Stimulated activated effector memory CD8-positive, alpha-beta T cell treated with anti-CD3 and anti-CD28 coated beads, Interleukin-12 subunit alpha, Interleukin-12 subunit beta, amount 100 ng/mL, for 72 hours (primary cell): ENCODE data around the gene NCLN.
"Not testable (repeated sequence)": the region's sequence is repeated elsewhere in the genome, so short reads cannot be mapped to it uniquely, and the experiment has no call there.

Experiments
- ATAC-seq: fragments of 150-1000 bp; cut with Tn5 transposase; 2 replicates; pipeline ENCODE4 v1.10.0; 2021
- DNase-seq, 2 donors: peaks; one replicate each; pipeline ENCODE4 v3.0.0; 2021 to 2022; ENCODE audit warnings: low spot score in 2 of 2
- H3K27ac Mint-ChIP-seq: one replicate; pipeline ENCODE4 v1.8.0; 2022; ENCODE audit warnings: mild to moderate bottlenecking, mixed read lengths
- H3K36me3 Mint-ChIP-seq: one replicate; pipeline ENCODE4 v1.8.0; 2022; ENCODE audit warnings: mild to moderate bottlenecking, mixed read lengths
- H3K4me1 Mint-ChIP-seq: one replicate; pipeline ENCODE4 v1.8.0; 2022; ENCODE audit warnings: mixed read lengths
- H3K4me3 Mint-ChIP-seq: one replicate; pipeline ENCODE4 v1.8.0; 2022; ENCODE audit warnings: mild to moderate bottlenecking, mixed read lengths
- H3K9me3 Mint-ChIP-seq: one replicate; pipeline ENCODE4 v1.8.0; 2022; ENCODE audit warnings: mixed read lengths

Gene NCLN

GRCh38 chr19:3171894-3172672 is 13.6 kb upstream of the NCLN start:
- no peaks in the 10 kb centered on the region for H3K9me3 Mint-ChIP-seq
- peak overlapping the region; percentile 88 for H3K27ac Mint-ChIP-seq
- no peak overlapping the region for H3K4me3 Mint-ChIP-seq
- peak; percentile 52 for ATAC-seq
- peaks cover 15% of the 10 kb centered on the region for H3K4me1 Mint-ChIP-seq
- H3K36me3 Mint-ChIP-seq = peaks cover 61% of the 10 kb centered on the region
- no peak for DNase-seq

- not testable (repeated sequence) for ATAC-seq, H3K4me3 Mint-ChIP-seq, H3K9me3 Mint-ChIP-seq, DNase-seq
- peak overlapping the region; percentile 88 for H3K27ac Mint-ChIP-seq
- peaks cover 64% of the 10 kb centered on the region for H3K36me3 Mint-ChIP-seq
- H3K4me1 Mint-ChIP-seq = peaks cover 18% of the 10 kb centered on the region
These were observed 13.1 kb upstream of the NCLN start for GRCh38 chr19:3172673-3173000.

GRCh38 chr19:3175781-3176714 is 9.7 kb upstream of the NCLN start:
- peaks cover 23% of the 10 kb centered on the region for H3K4me1 Mint-ChIP-seq
- ATAC-seq = no peak
- H3K9me3 Mint-ChIP-seq = no peaks in the 10 kb centered on the region
- peak in 1 of 2 donors; percentile 57 for DNase-seq
- peak overlapping the region; percentile 98 for H3K27ac Mint-ChIP-seq
- H3K4me3 Mint-ChIP-seq = peak overlapping the region; percentile 96
- peaks cover 60% of the 10 kb centered on the region for H3K36me3 Mint-ChIP-seq

GRCh38 chr19:3176715-3177501 is 8.8 kb upstream of the NCLN start:
- H3K27ac Mint-ChIP-seq = peak overlapping the region; percentile 98
- H3K4me3 Mint-ChIP-seq = peak overlapping the region; percentile 96
- peaks cover 60% of the 10 kb centered on the region for H3K36me3 Mint-ChIP-seq
- H3K9me3 Mint-ChIP-seq = no peaks in the 10 kb centered on the region
- DNase-seq = peak; percentile 40 to 77
- ATAC-seq = peak; percentile 80
- H3K4me1 Mint-ChIP-seq = peaks cover 23% of the 10 kb centered on the region

- ATAC-seq (peak; percentile 79), DNase-seq (peak; percentile 43 to 85)
- Mint-ChIP-seq H3K9me3 (no peaks in the 10 kb centered on the region), H3K36me3 (peaks cover 68% of the 10 kb centered on the region), H3K27ac (peak within 1 kb of the TSS; percentile 95), H3K4me1 (peaks cover 29% of the 10 kb centered on the region), H3K4me3 (peak within 1 kb of the TSS; percentile 97)
These were observed 7.3 kb upstream of the NCLN start, which contains the start of gene S1PR4 for GRCh38 chr19:3178377-3178972. Gene S1PR4 (plus strand): TSS chr19:3178769. CDS start chr19:3178793, 24 bp downstream.

- peak overlapping the region; percentile 97 for H3K4me3 Mint-ChIP-seq
- peaks cover 75% of the 10 kb centered on the region for H3K36me3 Mint-ChIP-seq
- H3K9me3 Mint-ChIP-seq = no peaks in the 10 kb centered on the region
- H3K27ac Mint-ChIP-seq = peak overlapping the region; percentile 95
- peaks cover 35% of the 10 kb centered on the region for H3K4me1 Mint-ChIP-seq
- ATAC-seq (peak; percentile 14), DNase-seq (peak in 1 of 2 donors; percentile 71)
These were observed 6.6 kb upstream of the NCLN start for GRCh38 chr19:3178973-3179738.

GRCh38 chr19:3179739-3180293 is 5.9 kb upstream of the NCLN start:
- peak overlapping the region; percentile 95 for H3K27ac Mint-ChIP-seq
- peaks cover 81% of the 10 kb centered on the region for H3K36me3 Mint-ChIP-seq
- peaks cover 42% of the 10 kb centered on the region for H3K4me1 Mint-ChIP-seq
- DNase-seq (peak in 1 of 2 donors; percentile 72), ATAC-seq (peak; percentile 43)
- peak overlapping the region; percentile 97 for H3K4me3 Mint-ChIP-seq
- no peaks in the 10 kb centered on the region for H3K9me3 Mint-ChIP-seq

GRCh38 chr19:3183721-3184641 is 1.7 kb upstream of the NCLN start:
- Mint-ChIP-seq H3K36me3 (peaks cover 93% of the 10 kb centered on the region), H3K9me3 (no peaks in the 10 kb centered on the region), H3K4me1 (peaks cover 51% of the 10 kb centered on the region), H3K27ac (peak overlapping the region; percentile 92), H3K4me3 (peak overlapping the region; percentile 97)
- DNase-seq = no peak
- ATAC-seq = no peak

GRCh38 chr19:3184847-3185460 is 776 bp upstream of the NCLN start:
- peaks cover 54% of the 10 kb centered on the region for H3K4me1 Mint-ChIP-seq
- peak overlapping the region; percentile 92 for H3K27ac Mint-ChIP-seq
- ATAC-seq (peak; percentile 46), DNase-seq (no peak)
- no peaks in the 10 kb centered on the region for H3K9me3 Mint-ChIP-seq
- H3K4me3 Mint-ChIP-seq = peak overlapping the region; percentile 97
- peaks cover 83% of the 10 kb centered on the region for H3K36me3 Mint-ChIP-seq

GRCh38 chr19:3186160-3186688 is 494 bp downstream of the NCLN start:
- H3K27ac Mint-ChIP-seq = peak overlapping the region; percentile 92
- H3K4me1 Mint-ChIP-seq = peaks cover 59% of the 10 kb centered on the region
- H3K4me3 Mint-ChIP-seq = peak overlapping the region; percentile 97
- ATAC-seq = no peak
- DNase-seq = no peak
- H3K36me3 Mint-ChIP-seq = peaks cover 80% of the 10 kb centered on the region
- no peaks in the 10 kb centered on the region for H3K9me3 Mint-ChIP-seq

GRCh38 chr19:3186891-3187661 is 1.3 kb downstream of the NCLN start:
- Mint-ChIP-seq H3K4me1 (peaks cover 59% of the 10 kb centered on the region), H3K9me3 (no peaks in the 10 kb centered on the region)

More at GRCh38 chr19:3186891-3187661, 1.3 kb downstream of the NCLN start:
- DNase-seq (no peak), ATAC-seq (no peak)
- H3K4me3 Mint-ChIP-seq = peak overlapping the region; percentile 97
- H3K36me3 Mint-ChIP-seq = peaks cover 76% of the 10 kb centered on the region
- peak overlapping the region; percentile 92 for H3K27ac Mint-ChIP-seq
